HEK293 (cell line): ENCODE results near the gene SNAP47.

Experiments
- CTCF ChIA-PET: fragments of 350-600 bp; formaldehyde crosslinking; extraction: SDS; loops from one replicate; lab custom pipeline; 2021; ENCODE audit warnings: antibody characterized with exemption; lab: Yijun Ruan, JAX
- POLR2A ChIA-PET: fragments of 300-600 bp; formaldehyde crosslinking; extraction: SDS; loops from one replicate; lab custom pipeline; 2020; ENCODE audit warnings: antibody characterized with exemption, inconsistent platforms; lab: Yijun Ruan, JAX
- H3K27ac ChIP-seq: fragments of 200-500 bp; sonication (Bioruptor generic); 2 replicates; pipeline ENCODE4 v1.5.1; 2014; ENCODE audit warnings: low read depth, low read length, control low read depth, inconsistent platforms; ENCODE audit errors: extremely low read depth
- H3K36me3 ChIP-seq, 2 experiments: fragments of 200-500 bp in 1 of 2; sonication (Bioruptor generic) in 1 of 2; 1 replicate in 1 of 2; 2 replicates in 1 of 2; pipeline ENCODE4 v1.5.1; 2014 to 2017; ENCODE audit warnings: inconsistent platforms in 2 of 2, low read length in 2 of 2; ENCODE audit not compliant: control insufficient read depth in 2 of 2, insufficient read depth in 1 of 2
- H3K4me1 ChIP-seq: fragments of 200-500 bp; sonication (Bioruptor generic); 2 replicates; pipeline ENCODE4 v1.5.1; 2014; ENCODE audit warnings: mild to moderate bottlenecking, low read length, inconsistent platforms; ENCODE audit not compliant: control insufficient read depth, insufficient read depth
- H3K4me3 ChIP-seq: 2 replicates; pipeline ENCODE4 v1.5.1; 2011; ENCODE audit warnings: low read depth, mild to moderate bottlenecking, control low read depth, low read length, moderate library complexity
- H3K9me3 ChIP-seq: fragments of 200-500 bp; sonication (Bioruptor generic); 2 replicates; pipeline ENCODE4 v1.5.1; 2014; ENCODE audit warnings: low read depth, low read length, inconsistent platforms; ENCODE audit not compliant: control insufficient read depth, insufficient read depth
- BCL11A ChIP-seq: fragments of 450-650 bp; formaldehyde crosslinking; IDR thresholded peaks from 2 replicates; pipeline ENCODE4 v1.5.1; 2016; ENCODE audit warnings: low read depth, missing biosample characterization, missing genetic modification characterization
- GFI1B ChIP-seq: fragments of 450-650 bp; formaldehyde crosslinking; IDR thresholded peaks from 2 replicates; pipeline ENCODE4 v1.5.1; 2016; ENCODE audit warnings: missing biosample characterization, missing genetic modification characterization
- GLI2 ChIP-seq: fragments of 450-650 bp; formaldehyde crosslinking; IDR thresholded peaks from 2 replicates; pipeline ENCODE4; 2017; ENCODE audit warnings: missing biosample characterization, missing genetic modification characterization, low read depth, borderline replicate concordance
- HOXA7 ChIP-seq: sonication (generic); formaldehyde crosslinking; IDR thresholded peaks from 2 replicates; pipeline ENCODE4 v1.8.1; 2022; ENCODE audit warnings: missing genetic modification reagents, borderline replicate concordance
- MYNN ChIP-seq: fragments of 450-650 bp; formaldehyde crosslinking; IDR thresholded peaks from 2 replicates; pipeline ENCODE4 v1.5.1; 2016; ENCODE audit warnings: missing biosample characterization, missing genetic modification characterization, borderline replicate concordance
- REST ChIP-seq: fragments of 450-650 bp; formaldehyde crosslinking; IDR thresholded peaks from 2 replicates; pipeline ENCODE4 v1.5.1; 2016; ENCODE audit warnings: missing biosample characterization, missing genetic modification characterization
- SCRT1 ChIP-seq: fragments of 450-650 bp; formaldehyde crosslinking; IDR thresholded peaks from 2 replicates; pipeline ENCODE4 v1.5.1; 2016; ENCODE audit warnings: missing biosample characterization, missing genetic modification characterization, borderline replicate concordance
- SCRT2 ChIP-seq: fragments of 450-650 bp; formaldehyde crosslinking; IDR thresholded peaks from 2 replicates; pipeline ENCODE4 v1.5.1; 2016; ENCODE audit warnings: missing biosample characterization, missing genetic modification characterization
- ZBTB10 ChIP-seq: fragments of 450-650 bp; formaldehyde crosslinking; IDR thresholded peaks from 2 replicates; pipeline ENCODE4 v1.5.1; 2016; ENCODE audit warnings: missing biosample characterization, missing genetic modification characterization
- ZNF114 ChIP-seq: fragments of 450-650 bp; formaldehyde crosslinking; IDR thresholded peaks from 2 replicates; pipeline ENCODE4 v1.5.0; 2017; ENCODE audit warnings: missing biosample characterization, missing genetic modification characterization
- ZNF140 ChIP-seq: fragments of 450-650 bp; formaldehyde crosslinking; IDR thresholded peaks from 2 replicates; pipeline ENCODE4 v1.5.1; 2016; ENCODE audit warnings: missing biosample characterization, missing genetic modification characterization
- ZNF16 ChIP-seq: fragments of 450-650 bp; formaldehyde crosslinking; IDR thresholded peaks from 2 replicates; pipeline ENCODE4 v1.5.1; 2016; ENCODE audit warnings: low read depth, missing biosample characterization, missing genetic modification characterization
- ZNF362 ChIP-seq: fragments of 450-650 bp; formaldehyde crosslinking; IDR thresholded peaks from 2 replicates; pipeline ENCODE4 v1.5.1; 2016; ENCODE audit warnings: missing biosample characterization, missing genetic modification characterization
- ZNF654 ChIP-seq: fragments of 450-650 bp; formaldehyde crosslinking; IDR thresholded peaks from 2 replicates; pipeline ENCODE4 v1.5.1; 2016; ENCODE audit warnings: low read depth, missing biosample characterization, missing genetic modification characterization
- ZNF704 ChIP-seq: fragments of 450-650 bp; formaldehyde crosslinking; IDR thresholded peaks from 2 replicates; pipeline ENCODE4 v1.5.1; 2016; ENCODE audit warnings: missing biosample characterization, missing genetic modification characterization
- ZNF785 ChIP-seq: fragments of 450-650 bp; formaldehyde crosslinking; IDR thresholded peaks from 2 replicates; pipeline ENCODE4 v1.5.1; 2016; ENCODE audit warnings: missing biosample characterization, missing genetic modification characterization

SNAP47 gene

GRCh38 chr1:227747382-227747781 is 12.1 kb downstream of the SNAP47 start:
- TF ChIP-seq GLI2 (tag by site-specific recombination) (no peak), ZNF114 (tag by site-specific recombination) (no peak), SCRT2 (tag by site-specific recombination) (peak; percentile 79), ZNF140 (tag by site-specific recombination) (no peak), MYNN (tag by site-specific recombination) (no peak), HOXA7 (CRISPR knock-in tag) (no peak), SCRT1 (tag by site-specific recombination) (peak; percentile 70; the same call in 1 of the 2 replicates), ZNF654 (tag by site-specific recombination) (no peak), ZBTB10 (no peak), BCL11A (tag by site-specific recombination) (no peak), ZNF362 (no peak), GFI1B (tag by site-specific recombination) (no peak)
- Histone ChIP-seq H3K9me3 (no peaks in the 10 kb centered on the region), H3K36me3 (peaks cover 5 to 76% of the 10 kb centered on the region in 2 experiments; a peak in 2 of 3 replicates), H3K4me3 (no peak overlapping the region), H3K4me1 (no peaks in the 10 kb centered on the region), H3K27ac (no peak overlapping the region)
- POLR2A ChIA-PET, result interaction anchor here (0.9 kb wide), 1 partner anchor 17 kb away, joined by 3 read pairs; no protein-coding TSS in a partner anchor
- CTCF ChIA-PET, result no interaction called here

GRCh38 chr1:227747948-227748495 is 12.8 kb downstream of the SNAP47 start:
- H3K36me3 ChIP-seq, result peaks cover 5 to 76% of the 10 kb centered on the region in 2 experiments; a peak in 2 of 3 replicates
- H3K4me1 ChIP-seq, result no peaks in the 10 kb centered on the region
- CTCF ChIA-PET, result no interaction called here
- no peaks in the 10 kb centered on the region for H3K9me3 ChIP-seq
- POLR2A ChIA-PET, result interaction anchor here (0.9 kb wide), 1 partner anchor 18 kb away, joined by 3 read pairs; no protein-coding TSS in a partner anchor
- TF ChIP-seq ZNF704, result no peak
- TF ChIP-seq ZNF785, result no peak
- peak; percentile 85 for TF ChIP-seq REST (tag by site-specific recombination)
- TF ChIP-seq ZNF16, result no peak
- H3K4me3 ChIP-seq, result no peak overlapping the region
- H3K27ac ChIP-seq, result no peak overlapping the region
